Activated B cell treated with CpG ODN at 0.5 μM for 24 hours (primary cell): ENCODE measurements around the gene DLGAP4. TPM values are rescaled to one million over a fixed set of nuclear protein-coding genes. Genes with fewer than 3 reads are reported as not detected.
A peak's percentile ranks its signal among the peaks of the same experiment; 100 is the strongest.

Experiments used
- ATAC-seq: fragments of 200-7000 bp; cut with Tn5 transposase; one replicate; pipeline ENCODE4 v1.10.0; 2021; ENCODE audit warnings: low read depth, mild to moderate bottlenecking, moderate library complexity
- CTCF ChIA-PET: fragments of 350-600 bp; sonication (Branson Sonifier 250); formaldehyde crosslinking; loops from one replicate; lab custom pipeline; 2021; ENCODE audit warnings: antibody characterized with exemption; lab: Charles Lee
- POLR2A ChIA-PET: fragments of 350-600 bp; sonication (Branson Sonifier 250); formaldehyde crosslinking; loops from one replicate; lab custom pipeline; 2021; ENCODE audit warnings: antibody characterized with exemption; lab: Charles Lee
- DNase-seq: peaks from one replicate; pipeline ENCODE4 v3.0.0; 2022
- H3K27ac Mint-ChIP-seq: one replicate; pipeline ENCODE4 v1.8.0; 2020; ENCODE audit warnings: mixed read lengths
- H3K27me3 Mint-ChIP-seq: one replicate; pipeline ENCODE4 v1.8.0; 2021; ENCODE audit warnings: mixed read lengths
- H3K36me3 Mint-ChIP-seq: one replicate; pipeline ENCODE4 v1.8.0; 2021; ENCODE audit warnings: low read depth, mixed read lengths
- H3K4me1 Mint-ChIP-seq: one replicate; pipeline ENCODE4 v1.8.0; 2021; ENCODE audit warnings: mixed read lengths
- H3K4me3 Mint-ChIP-seq: one replicate; pipeline ENCODE4 v1.8.0; 2020; ENCODE audit warnings: mild to moderate bottlenecking, mixed read lengths
- H3K9me3 Mint-ChIP-seq: one replicate; pipeline ENCODE4 v1.8.0; 2020; ENCODE audit warnings: mixed read lengths
- CTCF ChIP-seq: fragments of 200-600 bp; IDR thresholded peaks from one replicate; pipeline ENCODE4 v1.8.0; 2022; ENCODE audit warnings: antibody characterized with exemption, mild to moderate bottlenecking
- intact Hi-C: fragments of 100-400 bp; cut with micrococcal nuclease; formaldehyde crosslinking; loops from one replicate; pipeline ENCODE4 v1.15.1; 2024
- total RNA-seq: library from RNA; stranded (reverse); gene quantifications from 2 replicates; pipeline ENCODE4 v1.2.3, GENCODE V29; 2022

The DLGAP4 gene
- total RNA-seq, 1 donor from 2014 or later = 38.7 TPM

- peak overlapping the region; percentile 91 for H3K27ac Mint-ChIP-seq
- ChIA-PET CTCF (no interaction called here), POLR2A (interaction anchor here (0.5 to 1.7 kb wide), 9 partner anchors 10 to 869 kb away, joined by 3 to 9 read pairs (median 4); partner anchors contain the start of genes DSN1, RAB5IF and SCAND1)
- H3K36me3 Mint-ChIP-seq = no peaks in the 10 kb centered on the region
- no peaks in the 10 kb centered on the region for H3K9me3 Mint-ChIP-seq
- ATAC-seq (peak; percentile 75), DNase-seq (peak; percentile 85)
- H3K4me1 Mint-ChIP-seq = peaks cover 46% of the 10 kb centered on the region
- H3K27me3 Mint-ChIP-seq = no peaks in the 10 kb centered on the region
- no peak for TF ChIP-seq CTCF
- intact Hi-C loops = loop anchor here (1.0 to 10.0 kb wide), 9 partner anchors 11 to 1786 kb away; partner anchors contain the start of genes DSN1, EDEM2, NDRG3 and PIGU
- peak overlapping the region; percentile 74 for H3K4me3 Mint-ChIP-seq
Observed at GRCh38 chr20:36460648-36461599, 154.8 kb downstream of the DLGAP4 start.

GRCh38 chr20:36461600-36462439 lies 155.7 kb downstream of the DLGAP4 start:
- Mint-ChIP-seq H3K4me1 (peaks cover 55% of the 10 kb centered on the region), H3K27ac (peak overlapping the region; percentile 88), H3K4me3 (peak overlapping the region; percentile 90), H3K9me3 (no peaks in the 10 kb centered on the region), H3K27me3 (no peaks in the 10 kb centered on the region), H3K36me3 (no peaks in the 10 kb centered on the region)
- TF ChIP-seq CTCF = no peak
- peak; percentile 30 for DNase-seq
- intact Hi-C loops = loop anchor here (1.0 to 10.0 kb wide), 9 partner anchors 10 to 1787 kb away; partner anchors contain the start of genes DSN1, EDEM2, NDRG3 and PIGU
- peak; percentile 43 for ATAC-seq
- ChIA-PET CTCF (interaction anchor here (0.6 kb wide), 1 partner anchor 323 kb away, joined by 3 read pairs; no protein-coding TSS in a partner anchor), POLR2A (interaction anchor here (0.7 to 2.1 kb wide), 9 partner anchors 9 to 405 kb away, joined by 3 to 11 read pairs (median 4); partner anchors contain the start of genes DSN1 and RAB5IF)

- H3K27me3 Mint-ChIP-seq = no peaks in the 10 kb centered on the region
- no peak for ATAC-seq
Observed at GRCh38 chr20:36462440-36463211, 156.5 kb downstream of the DLGAP4 start.

More at GRCh38 chr20:36462440-36463211, 156.5 kb downstream of the DLGAP4 start:
- no peaks in the 10 kb centered on the region for H3K9me3 Mint-ChIP-seq
- H3K4me3 Mint-ChIP-seq = peak overlapping the region; percentile 90
- no peak for TF ChIP-seq CTCF
- POLR2A ChIA-PET = interaction anchor here (0.6 to 2.1 kb wide), 6 partner anchors 9 to 269 kb away, joined by 3 to 11 read pairs (median 3); no protein-coding TSS in a partner anchor
- peaks cover 63% of the 10 kb centered on the region for H3K4me1 Mint-ChIP-seq
- intact Hi-C loops = loop anchor here (5.0 to 10.0 kb wide), 3 partner anchors 398 to 1788 kb away; partner anchors contain the start of genes EDEM2 and PIGU
- no peaks in the 10 kb centered on the region for H3K36me3 Mint-ChIP-seq
- H3K27ac Mint-ChIP-seq = peak overlapping the region; percentile 88
- DNase-seq = peak; percentile 34
- CTCF ChIA-PET = interaction anchor here (0.6 to 1.0 kb wide), 2 partner anchors 23 to 324 kb away, joined by 3 read pairs; no protein-coding TSS in a partner anchor
